ENCODE measurements around the gene PRELID1.
A peak's percentile ranks its signal among the peaks of the same experiment; 100 is the strongest.
"Not testable (repeated sequence)": the region's sequence is repeated elsewhere in the genome, so short reads cannot be mapped to it uniquely, and the experiment has no call there.

Gene PRELID1

GRCh38 chr5:177336603-177337494 is 33.2 kb downstream of the PRELID1 start:
- ATAC-seq (no peak), DNase-seq (no peak)

- DNase-seq, result no peak
Measured at GRCh38 chr5:177338251-177339106, 34.9 kb downstream of the PRELID1 start.

GRCh38 chr5:177339107-177339638 is 35.6 kb downstream of the PRELID1 start:
- ATAC-seq (no peak), DNase-seq (no peak)

More at GRCh38 chr5:177338251-177339106, 34.9 kb downstream of the PRELID1 start:
- ATAC-seq, result no peak

GRCh38 chr5:177343000-177343399 is 39.4 kb downstream of the PRELID1 start:
- DNase-seq, ATAC-seq: not testable (repeated sequence)

GRCh38 chr5:177343777-177344176 is 40.2 kb downstream of the PRELID1 start:
- ATAC-seq (no peak), DNase-seq (no peak)

GRCh38 chr5:177344891-177345290 is 41.3 kb downstream of the PRELID1 start:
- ATAC-seq (no peak), DNase-seq (no peak)

GRCh38 chr5:177346820-177347219 is 43.2 kb downstream of the PRELID1 start:
- ATAC-seq, result no peak
- DNase-seq, result no peak

GRCh38 chr5:177347699-177348098 is 44.1 kb downstream of the PRELID1 start:
- ATAC-seq (no peak), DNase-seq (no peak)

GRCh38 chr5:177349362-177349647 is 45.7 kb downstream of the PRELID1 start:
- no peak for ATAC-seq
- no peak for DNase-seq

- ATAC-seq, result no peak
- DNase-seq, result no peak
Measured at GRCh38 chr5:177349762-177350161, 46.2 kb downstream of the PRELID1 start.

- ATAC-seq, result peak; percentile 8
- no peak for DNase-seq
Measured at GRCh38 chr5:177350776-177351391, 47.3 kb downstream of the PRELID1 start.

- ATAC-seq, result peak; percentile 98
- peak; percentile 90 for DNase-seq
Measured at GRCh38 chr5:177351392-177352329, 48.1 kb downstream of the PRELID1 start, which contains the start of gene LMAN2. TSS of gene LMAN2 (minus strand) at chr5:177351668. CDS start at chr5:177351647, 21 bp downstream.

GRCh38 chr5:177353093-177353492 is 49.5 kb downstream of the PRELID1 start:
- no peak for DNase-seq
- ATAC-seq, result no peak

- DNase-seq (no peak), ATAC-seq (no peak)
Measured at GRCh38 chr5:177354256-177354655, 50.7 kb downstream of the PRELID1 start.

- ATAC-seq (no peak), DNase-seq (no peak)
Measured at GRCh38 chr5:177354711-177355110, 51.1 kb downstream of the PRELID1 start.

GRCh38 chr5:177355162-177355867 is 51.7 kb downstream of the PRELID1 start:
- DNase-seq (no peak), ATAC-seq (no peak)

- ATAC-seq (no peak), DNase-seq (no peak)
Measured at GRCh38 chr5:177355868-177356168, 52.2 kb downstream of the PRELID1 start.
